Activated CD4-positive, alpha-beta T cell treated with anti-CD3 and anti-CD28 coated beads, Interleukin-2, amount 50 U/mL, for 48 hours (primary cell): ENCODE data around the gene ADCY5.

Source experiments
- DNase-seq, 2 experiments: peaks; one replicate each; pipeline ENCODE4 v3.0.0-alpha.2; 2020

Gene ADCY5

DNA sequence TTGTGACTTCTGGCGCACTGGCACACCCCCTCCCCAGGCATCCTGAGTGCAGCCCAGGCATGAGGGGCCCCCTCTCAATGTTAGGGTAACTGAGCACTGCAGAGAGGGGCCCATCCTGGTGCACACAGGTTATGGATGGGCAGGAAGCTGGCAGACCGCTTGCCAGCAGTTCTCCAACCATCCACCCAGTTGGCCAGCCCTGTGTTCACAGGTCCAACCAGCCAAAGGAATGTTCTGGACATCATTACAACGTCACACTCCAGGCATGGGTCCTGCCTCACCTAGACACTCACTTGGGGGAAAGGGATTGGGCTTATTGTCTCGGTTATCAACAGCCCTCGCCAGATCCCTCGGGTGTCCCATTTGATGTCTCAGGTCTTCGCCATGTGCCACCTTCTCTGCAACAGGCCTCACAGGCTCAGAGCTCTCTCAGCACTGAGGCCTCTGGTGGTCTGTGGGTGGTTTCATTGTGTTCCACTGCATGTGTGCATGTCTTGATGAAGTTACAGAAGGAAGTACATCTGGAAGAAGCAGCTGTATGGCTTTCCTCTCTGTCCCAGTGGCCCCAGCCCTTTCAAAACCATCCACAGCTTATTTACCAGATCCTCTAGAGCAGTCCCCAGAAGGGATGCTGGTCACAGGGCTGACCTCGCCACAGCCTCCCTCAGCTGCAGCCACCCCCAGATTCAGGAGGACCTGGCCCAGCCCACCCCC lies 23.7 kb downstream of the ADCY5 start:
- no peak for DNase-seq

DNA sequence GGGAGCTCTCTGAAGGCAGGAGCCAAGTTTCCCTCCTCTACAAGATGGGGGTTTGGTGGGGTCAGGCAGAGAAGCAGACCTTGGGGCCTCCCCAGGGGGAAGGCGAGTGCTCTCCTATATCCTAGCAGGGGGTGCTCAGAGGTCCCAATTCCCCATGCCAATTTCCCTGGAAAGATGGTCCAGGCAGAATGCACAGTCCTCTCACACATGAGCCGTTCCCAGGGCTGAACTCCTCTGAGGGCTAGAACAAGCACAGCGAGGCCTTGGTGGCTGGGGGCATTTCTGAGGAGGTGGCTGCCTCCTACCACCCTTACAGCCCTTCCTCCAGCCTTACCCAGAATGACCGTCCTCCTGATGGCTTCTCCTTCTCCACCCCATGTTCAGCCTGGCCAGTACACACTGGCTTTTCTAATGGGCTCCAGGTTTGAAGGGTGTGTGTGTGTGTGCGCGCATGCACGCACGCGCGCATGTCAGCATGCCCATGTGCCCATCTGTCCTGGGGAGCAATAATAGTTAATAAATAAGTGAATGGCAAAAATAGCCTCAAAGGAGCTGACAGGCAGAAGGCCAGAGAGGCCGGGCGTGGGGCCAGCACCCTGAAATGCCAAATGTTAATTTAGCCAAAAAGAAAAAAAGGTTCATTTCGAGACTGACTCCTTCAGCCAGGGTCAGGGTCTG lies 24.4 kb downstream of the ADCY5 start:
- no peak for DNase-seq

DNA sequence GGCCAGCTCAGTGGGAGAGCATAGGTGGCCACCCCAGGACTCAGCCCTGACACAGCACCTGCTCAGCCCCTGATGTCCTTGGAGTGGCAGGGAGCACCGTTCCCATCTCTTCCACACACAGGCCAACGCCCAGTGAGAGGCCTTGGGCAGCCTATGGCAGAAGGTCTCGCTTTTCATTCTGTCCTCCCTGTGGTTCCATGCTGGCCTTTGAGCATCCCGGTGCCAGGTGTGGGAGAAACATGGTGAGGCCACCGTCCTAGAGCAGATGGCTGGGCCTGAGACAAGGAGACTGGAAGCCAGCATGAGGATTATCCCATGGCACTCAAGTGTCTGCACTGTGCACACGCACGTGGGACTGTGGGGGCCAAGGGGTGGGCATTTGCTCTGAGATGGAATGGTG lies 25.1 kb downstream of the ADCY5 start:
- no peak for DNase-seq

DNA sequence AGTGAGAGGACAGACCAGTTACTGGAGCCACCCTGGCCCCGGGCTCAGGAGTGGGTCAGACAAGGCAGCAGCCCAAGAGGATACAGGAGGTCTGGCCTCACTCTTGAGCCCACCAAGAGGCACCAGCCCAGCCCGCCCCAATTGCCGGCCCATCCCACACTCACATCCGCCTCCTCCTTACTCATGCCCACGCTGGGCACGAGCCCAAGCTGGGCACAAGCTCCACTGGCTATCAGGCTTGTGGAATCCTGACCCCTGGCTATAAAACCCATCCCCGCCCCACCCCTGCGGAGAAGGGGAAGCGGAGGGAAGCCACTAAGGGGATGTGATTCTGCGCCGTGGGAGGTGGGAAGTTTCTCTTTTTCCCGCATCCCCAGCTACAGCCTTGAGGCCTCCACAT lies 25.9 kb downstream of the ADCY5 start:
- no peak for DNase-seq

DNA sequence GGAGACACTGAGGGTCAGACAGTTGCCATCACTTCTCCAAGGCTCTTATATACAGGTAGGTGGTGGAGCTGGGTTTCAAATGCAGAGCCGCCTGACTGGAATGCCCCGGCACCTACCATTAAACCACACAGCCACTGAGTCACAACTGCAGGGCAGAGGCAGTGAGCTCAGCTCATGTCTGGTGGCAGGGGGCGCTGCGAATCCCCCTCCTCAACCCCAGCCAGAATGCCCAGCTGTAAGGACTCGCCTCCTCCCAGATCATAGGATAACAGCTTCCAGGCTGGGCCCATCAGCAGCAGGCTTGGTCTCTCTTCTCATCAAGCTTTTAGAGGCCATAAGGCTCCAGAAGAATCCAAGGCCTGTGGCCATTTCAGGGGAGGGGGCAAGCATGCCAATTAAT lies 26.4 kb downstream of the ADCY5 start:
- DNase-seq: no peak

DNA sequence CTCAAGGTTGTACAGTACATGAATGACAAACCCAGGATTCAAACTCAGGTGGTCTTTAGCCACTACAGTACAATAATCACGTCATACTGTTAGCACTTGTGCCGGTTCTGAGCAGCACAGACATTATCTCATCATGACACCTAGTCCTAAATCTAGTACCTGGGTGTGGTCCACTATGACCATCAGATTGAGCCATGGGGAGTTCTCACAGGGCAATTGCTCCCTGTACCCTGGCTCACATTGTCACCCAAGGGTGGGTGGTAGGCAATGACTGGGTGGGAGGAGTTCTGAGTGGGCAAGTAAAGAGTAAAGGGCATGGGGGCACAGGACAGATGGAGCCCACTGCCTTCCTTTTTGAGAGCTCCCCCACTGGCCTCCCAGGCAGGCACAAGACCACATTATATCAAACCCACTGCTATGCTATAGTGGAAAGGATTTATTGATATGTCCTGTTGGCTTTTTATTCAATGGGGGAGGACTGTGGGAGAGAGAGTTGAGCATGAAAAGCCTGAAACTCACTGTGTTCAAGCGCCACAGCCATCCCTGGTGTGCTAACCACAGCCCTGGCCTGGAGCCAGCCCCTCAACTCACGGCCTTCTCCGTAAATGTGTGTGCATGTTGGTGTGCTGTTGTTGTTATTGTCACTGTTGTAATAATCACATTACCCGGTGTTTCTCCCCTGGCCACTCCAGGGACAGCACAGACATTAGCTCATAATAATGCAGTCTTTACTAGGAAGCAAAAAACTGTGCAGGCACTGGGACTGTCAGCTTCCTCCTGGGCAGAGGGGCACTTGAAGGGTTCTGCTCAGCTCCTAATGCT lies 27.3 kb downstream of the ADCY5 start:
- peak; percentile 1 to 5 for DNase-seq

DNA sequence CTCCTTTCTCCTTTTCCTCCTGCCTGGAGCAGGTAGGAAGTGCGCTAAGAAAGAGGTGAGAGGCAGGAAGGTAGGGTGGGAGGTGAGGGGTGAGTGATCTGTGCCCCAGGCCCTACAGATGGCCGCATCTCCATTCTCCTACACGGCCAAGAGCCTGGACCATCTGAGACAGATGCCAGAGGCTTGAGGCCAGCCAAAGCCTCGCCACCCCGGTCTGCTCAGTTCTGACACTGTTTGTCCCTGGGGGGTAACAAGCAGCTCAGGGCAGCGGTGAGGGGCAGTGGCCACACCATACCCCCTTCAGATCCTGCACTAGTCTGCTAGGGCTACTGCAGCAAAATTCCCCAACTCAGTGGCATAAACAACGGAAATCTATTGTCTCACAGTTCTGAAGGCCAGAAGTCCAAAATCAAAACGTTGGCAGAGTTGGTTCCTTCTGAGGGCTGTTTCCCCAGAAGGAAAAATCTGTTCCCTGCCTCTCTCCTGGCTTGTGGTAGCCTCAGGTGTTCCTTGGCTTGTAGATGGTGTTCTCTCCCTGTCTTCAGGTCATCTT lies 28.4 kb downstream of the ADCY5 start:
- DNase-seq: no peak

DNA sequence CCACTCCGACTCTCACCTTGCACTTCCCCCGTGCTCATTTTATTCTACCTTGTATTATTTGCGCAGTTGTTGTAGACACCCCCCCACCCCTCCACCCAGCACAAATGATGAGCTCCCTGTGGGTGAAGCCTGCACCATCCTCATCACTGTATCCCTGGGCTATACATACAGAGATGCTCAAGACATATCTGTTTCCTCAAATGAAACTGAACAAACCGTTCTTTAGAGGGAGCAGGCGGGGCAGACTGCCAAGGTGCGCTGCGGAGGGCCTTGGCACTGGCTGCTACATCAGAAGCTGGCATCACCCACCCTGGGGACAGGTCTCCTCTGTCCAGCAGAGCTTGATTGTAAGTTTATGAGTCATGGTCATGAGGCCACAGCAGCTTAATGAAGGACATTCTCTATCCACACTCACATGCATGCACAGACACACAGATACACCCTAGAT lies 29.0 kb downstream of the ADCY5 start:
- DNase-seq: no peak

DNA sequence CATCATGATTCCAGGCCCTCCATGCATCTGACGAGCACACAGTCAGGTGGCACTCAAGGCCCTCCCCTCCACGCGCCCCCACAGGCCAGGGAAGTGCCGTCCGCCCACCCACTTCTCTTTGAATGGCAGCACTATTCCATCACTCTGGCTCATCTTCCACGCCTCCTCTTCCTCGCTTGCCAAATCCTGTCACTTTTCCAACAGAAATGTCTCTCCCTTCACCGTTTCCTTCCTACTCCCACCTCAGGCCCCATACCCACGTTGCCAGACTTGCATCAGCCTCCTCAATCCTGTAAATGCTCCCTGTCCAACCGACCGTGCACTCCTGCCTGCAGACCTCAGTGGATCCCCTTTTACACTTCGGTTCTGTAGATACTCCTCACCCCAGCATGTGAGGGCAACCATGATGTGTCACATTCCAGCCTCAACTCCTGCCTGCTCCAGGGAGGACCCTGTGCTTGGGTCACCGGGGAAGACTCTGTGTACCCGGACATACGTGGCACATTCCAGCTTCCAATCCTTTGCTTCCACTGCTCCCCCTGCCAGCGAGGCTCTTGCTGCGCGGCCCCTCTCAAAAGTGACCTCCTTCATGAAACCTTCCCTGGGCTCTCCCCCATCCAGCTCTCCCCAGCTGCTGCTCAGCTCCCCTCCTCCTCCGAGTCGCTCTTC lies 29.6 kb downstream of the ADCY5 start:
- no peak for DNase-seq

DNA sequence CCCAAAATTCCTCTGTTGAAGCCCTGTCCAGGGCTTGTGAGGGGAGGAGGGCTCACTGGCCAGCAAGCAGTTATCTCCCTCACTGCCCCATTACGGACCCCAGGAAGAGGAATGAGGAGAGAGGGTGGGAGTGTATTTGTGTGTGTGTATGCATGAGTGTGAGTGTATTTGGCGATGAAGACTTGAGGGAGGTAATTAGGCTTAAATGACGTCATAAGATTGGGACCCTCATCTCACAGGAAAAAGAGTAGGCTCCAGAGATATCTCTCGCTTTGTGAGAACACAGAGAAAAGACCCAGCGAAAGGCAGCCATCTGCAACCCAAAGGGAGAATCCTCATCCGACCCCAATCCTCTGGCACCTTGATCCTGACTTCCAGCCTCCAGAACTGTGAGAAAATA lies 32.2 kb downstream of the ADCY5 start:
- DNase-seq: no peak

DNA sequence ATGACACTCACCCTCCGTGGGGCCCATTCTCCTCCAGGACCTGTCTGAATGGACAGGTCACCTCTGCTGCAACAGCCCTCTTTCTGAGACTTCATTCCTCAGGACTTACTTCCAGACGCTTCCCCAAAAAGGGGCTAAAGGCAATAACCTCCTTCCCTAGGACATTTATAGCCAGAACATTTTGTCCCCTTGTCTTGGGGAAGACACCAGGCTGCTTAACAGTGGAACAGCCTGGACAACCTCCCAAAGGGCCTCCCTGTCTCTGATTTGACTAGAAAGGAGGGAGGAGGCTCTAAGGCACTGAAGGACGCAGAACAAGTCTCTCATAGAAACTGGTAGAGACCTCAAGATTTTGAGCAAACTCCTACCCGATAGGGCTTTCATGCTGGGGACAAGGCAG lies 32.7 kb downstream of the ADCY5 start:
- DNase-seq: no peak

DNA sequence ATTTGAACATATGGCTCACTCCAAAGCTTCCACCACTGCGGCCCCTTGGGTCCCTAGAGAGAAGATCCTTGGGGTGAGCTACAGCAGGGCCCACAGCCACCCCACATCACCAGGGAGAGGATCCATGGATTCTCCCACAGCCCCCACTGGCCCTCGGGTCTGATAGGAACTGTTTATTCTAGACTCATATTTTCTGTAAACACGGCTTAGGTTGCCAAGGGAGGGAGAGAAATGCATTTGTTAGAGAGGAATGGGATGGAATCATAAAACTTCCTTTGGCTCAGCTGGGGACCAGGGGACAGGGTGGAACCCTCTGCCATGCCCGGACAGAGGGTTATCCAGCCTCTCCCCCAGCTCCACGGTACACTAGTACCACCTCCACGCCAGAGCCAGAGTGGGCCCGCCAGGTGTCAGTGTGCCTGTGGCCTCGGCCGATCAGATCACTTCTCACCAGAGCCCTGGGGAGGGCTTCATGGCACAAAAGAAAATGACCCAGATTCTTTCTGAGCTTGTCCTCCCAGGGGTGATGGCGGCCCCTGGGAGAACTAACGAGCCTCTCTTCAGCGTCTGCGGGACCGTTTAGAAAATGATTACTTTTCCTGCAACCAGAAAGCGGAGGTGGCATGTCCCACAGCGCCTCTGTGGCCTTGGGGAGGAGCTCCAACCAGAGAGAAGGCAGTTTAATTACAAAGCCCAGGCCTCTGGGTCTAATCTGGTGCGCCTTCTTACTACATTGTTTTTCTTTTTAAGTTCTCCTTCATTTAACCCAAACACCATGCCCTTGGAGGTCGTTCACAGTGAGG lies 33.7 kb downstream of the ADCY5 start:
- DNase-seq: no peak

DNA sequence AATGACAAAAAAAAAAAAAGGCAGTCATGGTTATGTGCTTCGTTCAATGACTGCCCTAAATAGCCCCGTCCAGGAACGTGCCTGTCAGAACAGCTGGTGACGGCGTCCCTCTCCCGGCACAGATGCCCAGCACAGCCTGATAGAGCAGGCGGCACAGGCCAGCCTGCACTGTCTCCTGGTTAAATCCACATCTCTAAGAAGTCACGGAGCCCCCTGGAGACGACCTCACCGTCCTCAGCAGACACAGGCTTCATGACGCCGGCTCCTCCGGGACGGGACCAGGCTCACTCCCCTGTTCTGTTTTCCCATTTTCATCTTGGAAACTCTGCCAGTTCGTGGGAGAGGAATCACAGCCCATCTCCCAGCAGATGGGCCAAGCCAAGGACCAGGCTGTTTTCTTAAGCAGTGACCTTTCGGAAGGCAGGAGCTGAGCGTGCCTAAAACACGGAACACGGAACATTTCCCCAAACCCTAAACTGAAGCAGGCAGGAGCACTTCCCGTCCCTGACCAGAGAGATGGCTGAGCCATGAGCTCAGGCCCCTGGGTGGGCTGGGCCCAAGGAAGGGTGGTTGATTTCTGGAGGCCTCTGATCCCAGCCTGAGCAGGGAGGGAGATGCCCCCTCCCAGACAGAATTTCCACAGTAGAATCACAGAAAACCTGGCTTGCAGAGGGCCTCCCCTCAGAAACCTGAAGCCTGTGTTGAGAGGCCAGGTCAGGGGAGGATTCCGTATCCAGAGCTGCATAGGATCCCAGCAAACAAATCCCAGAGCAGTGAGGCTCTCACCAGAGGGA lies 35.9 kb downstream of the ADCY5 start:
- no peak for DNase-seq

DNA sequence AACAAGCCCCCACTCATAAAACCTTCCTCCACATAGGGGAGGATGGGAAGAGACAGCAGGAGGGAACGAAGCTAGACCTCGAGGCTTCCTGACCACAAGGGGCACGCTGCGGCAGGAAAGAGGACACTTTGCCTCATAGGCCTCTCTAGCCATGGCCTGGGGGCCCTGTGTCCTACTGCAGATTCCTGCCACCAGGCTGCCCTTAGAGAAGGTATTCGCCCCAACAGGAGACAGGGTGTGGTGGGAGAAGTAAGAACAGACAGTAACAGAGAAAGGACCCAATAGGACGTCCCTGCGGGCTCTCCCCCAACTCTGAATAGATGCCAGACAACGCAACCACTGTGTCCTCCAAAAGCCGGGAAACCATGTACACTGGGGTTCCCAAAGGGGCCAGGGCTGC lies 36.8 kb downstream of the ADCY5 start:
- no peak for DNase-seq

DNA sequence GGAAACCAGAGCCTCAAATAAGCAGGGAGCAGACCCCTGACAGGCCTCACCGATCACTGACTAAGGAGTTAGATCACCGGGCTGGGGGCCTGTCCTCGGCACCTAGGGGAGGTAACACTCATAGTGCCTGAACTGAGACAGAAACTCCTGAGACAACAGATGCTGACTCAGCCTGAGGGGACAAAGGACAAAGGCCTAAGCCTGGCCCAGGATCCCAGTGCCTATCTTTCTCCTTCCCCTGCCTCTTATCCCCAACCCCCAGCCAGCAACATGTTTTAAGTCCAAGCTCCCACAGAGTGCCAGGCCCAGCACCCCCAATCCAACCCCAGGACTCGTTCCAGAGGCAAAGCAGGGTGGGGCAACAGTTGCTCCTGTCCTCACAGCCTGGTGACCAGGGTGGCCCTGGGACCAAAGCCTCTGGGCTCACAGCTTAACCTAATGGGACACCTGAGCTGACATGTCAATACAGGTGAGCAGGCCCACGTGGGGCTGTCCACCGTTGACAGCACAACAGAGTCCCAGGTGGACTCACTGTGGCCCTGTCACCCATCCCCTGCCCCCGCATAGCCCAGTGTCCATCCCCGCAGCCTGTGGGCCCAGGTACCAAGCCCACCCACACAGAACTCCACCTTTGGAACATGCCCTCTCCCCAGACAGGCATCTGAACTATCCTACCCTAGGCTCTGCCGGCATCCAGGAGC lies 37.4 kb downstream of the ADCY5 start:
- DNase-seq: no peak

DNA sequence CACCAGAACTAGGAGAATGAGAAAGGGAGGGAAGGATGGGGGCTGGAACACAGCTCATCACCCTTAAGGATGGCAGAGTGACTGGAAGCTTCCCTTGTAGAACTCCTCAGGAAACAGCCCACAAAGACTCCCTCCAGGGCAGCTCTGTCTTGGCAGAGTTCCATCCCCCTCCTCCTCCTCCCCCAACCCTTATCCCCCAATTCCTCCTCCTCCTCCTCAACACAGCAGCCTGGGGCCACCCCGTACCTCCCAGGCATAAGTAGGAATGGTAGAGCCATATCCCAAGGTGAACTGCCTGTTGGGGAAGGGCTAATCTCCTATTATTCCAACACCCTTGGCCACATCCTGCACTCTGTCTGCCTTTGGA lies 38.8 kb downstream of the ADCY5 start:
- DNase-seq: no peak

DNA sequence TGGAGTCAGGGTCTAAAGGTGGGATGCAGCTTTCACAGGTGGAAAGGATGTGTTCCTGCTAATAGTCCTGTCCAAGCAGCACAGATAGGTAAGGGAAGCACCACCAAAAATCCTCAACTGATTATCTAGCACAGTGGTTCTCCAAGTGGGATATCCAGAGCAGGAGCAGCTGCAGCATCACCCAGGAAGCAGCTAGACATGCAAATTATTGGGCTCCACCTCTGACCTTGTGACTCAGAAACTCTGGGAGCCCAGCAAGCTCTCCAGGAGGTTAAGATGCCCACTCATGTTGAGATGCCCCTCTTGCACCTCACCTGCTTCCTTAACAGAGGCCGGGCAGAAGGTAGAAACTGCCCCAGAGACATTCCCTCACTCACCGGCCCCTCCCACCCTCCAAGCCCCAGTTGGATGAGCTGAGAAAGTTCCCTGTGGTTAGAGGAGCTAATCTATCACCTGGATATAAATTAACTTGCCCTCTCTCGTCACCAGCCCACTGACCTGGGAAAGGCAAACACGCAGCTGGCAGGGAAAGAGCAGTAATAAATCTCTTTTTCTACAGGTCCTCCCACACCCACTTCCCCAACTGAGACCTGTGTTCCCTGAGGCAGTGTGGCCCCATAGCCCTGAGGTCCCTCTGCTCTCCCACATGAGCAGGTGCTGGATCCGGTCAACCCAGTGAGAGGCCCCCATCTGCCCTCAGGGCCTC lies 39.3 kb downstream of the ADCY5 start:
- DNase-seq: no peak

DNA sequence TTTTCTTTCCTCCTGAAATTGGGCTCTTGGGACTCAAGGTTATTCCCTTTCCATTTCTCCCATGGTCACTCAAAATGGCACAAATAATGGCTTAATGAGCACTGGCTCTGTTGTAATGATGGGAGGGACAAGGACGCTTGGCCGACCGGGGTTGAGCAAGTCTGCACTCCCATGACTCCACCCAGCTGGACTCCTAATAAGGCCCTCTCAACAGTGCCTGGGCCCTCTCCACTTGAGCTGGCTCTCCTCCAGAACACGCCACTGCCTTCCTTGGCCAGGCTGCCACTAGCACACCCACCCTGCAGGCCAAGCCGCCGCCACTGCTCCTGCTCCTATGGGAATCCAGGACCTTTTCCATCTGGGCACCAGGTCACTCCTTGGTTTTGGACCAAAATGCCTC lies 42.3 kb downstream of the ADCY5 start:
- DNase-seq: no peak

DNA sequence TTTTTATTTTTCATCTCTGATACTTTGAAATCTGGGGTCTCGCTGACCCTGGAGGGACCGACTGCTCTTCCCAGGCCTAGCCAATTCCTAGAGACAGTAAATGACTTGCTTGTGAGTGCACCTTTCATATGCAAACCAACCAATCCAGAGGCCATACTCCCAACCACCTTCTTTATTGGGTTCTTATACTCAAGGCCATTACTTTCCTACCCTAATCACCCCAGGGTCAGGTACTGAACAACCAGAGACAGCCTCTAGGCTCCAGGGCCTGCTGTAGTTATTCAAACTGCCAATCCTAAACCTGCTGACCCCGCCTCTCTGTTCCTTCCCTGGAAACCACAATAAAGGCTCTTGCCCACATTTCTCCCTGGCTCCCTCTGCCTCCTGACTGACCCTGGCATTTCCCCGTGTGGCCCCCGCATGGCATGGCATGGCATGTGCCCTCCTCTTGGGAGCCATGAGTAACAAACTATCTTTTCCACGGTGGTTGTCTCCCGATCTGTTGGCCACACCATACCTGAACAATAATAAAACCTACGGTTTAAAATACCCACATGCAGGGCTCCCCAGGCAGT lies 42.9 kb downstream of the ADCY5 start:
- no peak for DNase-seq

DNA sequence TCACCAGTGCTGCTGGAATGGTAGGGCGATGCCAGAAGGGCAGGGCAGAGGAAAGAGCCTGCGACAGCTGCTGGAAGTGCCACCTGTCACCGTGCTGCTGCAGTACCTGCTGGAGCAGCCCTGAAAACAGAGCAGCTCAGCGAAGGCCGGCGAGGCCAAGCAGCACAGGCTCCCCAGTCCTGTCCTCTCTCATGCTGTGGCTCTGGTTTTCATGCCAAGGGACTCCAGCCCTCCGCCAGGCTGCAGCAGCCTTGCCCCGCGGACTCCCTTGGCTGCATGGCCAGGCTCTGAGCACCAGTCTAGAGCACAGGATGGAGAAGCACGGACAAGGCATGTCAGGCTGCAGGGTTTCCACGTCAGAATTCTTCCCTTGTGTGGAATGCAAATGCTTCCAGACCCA lies 43.9 kb downstream of the ADCY5 start:
- no peak for DNase-seq
